ENCODE data around the gene BCKDHA. TPM values are rescaled to one million over a fixed set of nuclear protein-coding genes. Genes with fewer than 3 reads are reported as not detected.

Gene BCKDHA
- total and polyA plus RNA-seq, 2 of the 4 experiments (the other 2 are of a cell fraction) = 7.6 to 7.7 TPM

DNA sequence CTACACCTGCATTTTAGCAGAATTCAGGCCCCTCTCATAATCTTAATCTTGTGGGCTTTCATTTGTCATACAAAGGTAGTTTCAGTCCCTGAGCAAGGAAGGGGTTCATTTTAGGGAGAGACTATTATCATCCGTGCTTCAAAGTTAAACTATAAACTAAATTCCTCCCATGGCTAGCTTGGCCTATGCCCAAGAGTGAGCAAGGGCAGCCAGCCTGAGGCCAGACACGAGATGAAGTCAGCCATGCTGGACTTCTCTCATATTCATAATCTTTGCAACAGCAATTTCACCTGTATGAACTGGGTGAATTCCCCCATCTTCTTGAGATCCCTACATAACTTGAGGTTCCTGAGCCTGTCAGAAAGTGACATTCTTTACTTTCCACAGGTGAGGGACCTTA is 58.3 kb downstream of the BCKDHA start:
- Histone ChIP-seq H3K23ac (ENCODE audit: low read depth, low read length) (no peak overlapping the region), H4K91ac (ENCODE audit: insufficient read depth, low read depth, low read length) (no peak overlapping the region), H4K5ac (ENCODE audit: low read depth, low read length) (no peak overlapping the region), H3K56ac (ENCODE audit: extremely low read depth, insufficient read depth, low read length) (no peak overlapping the region), H3K79me1 (ENCODE audit: low read depth in 1 of 2, low read length in 2 of 2) (no peaks in the 10 kb centered on the region), H3K27ac (ENCODE audit: insufficient read depth, low read length) (no peak overlapping the region), H2BK5ac (ENCODE audit: low read depth, low read length, poor library complexity, severe bottlenecking) (no peak overlapping the region), H2AFZ (replicated peaks; ENCODE audit: low read length, poor library complexity) (no peak overlapping the region), H4K20me1 (ENCODE audit: insufficient read depth, low read length) (no peaks in the 10 kb centered on the region), H3K4me3 (ENCODE audit: insufficient read depth, low read depth, low read length) (no peak overlapping the region), H3K9me3 (ENCODE audit: control insufficient read depth, insufficient read depth, low read length) (no peaks in the 10 kb centered on the region), H3K9me1 (ENCODE audit: insufficient read depth, low read length) (no peaks in the 10 kb centered on the region), H2BK120ac (ENCODE audit: low read depth, low read length) (no peak overlapping the region), H2BK20ac (ENCODE audit: low read depth, low read length) (no peak overlapping the region), H3K27me3 (ENCODE audit: control insufficient read depth, insufficient read depth, low read length) (no peaks in the 10 kb centered on the region; the same call in 1 of the 2 replicates), H2AK5ac (ENCODE audit: low read depth, low read length) (no peak overlapping the region), H3K14ac (replicated peaks; ENCODE audit: low read depth, low read length) (no peak overlapping the region), H2BK15ac (ENCODE audit: low read depth, low read length) (no peak overlapping the region), H3K18ac (ENCODE audit: low read depth, low read length) (no peak overlapping the region), H3K4me2 (ENCODE audit: low read depth, low read length) (no peak overlapping the region; the same call in 1 of the 2 replicates), H3K9ac (ENCODE audit: low read depth, low read length) (no peak overlapping the region), H4K8ac (ENCODE audit: low read depth in 2 of 2, low read length in 2 of 2) (no peak overlapping the region), H3K36me3 (ENCODE audit: control insufficient read depth, insufficient read depth, low read length) (no peaks in the 10 kb centered on the region), H3K4ac (ENCODE audit: low read depth, low read length) (no peak overlapping the region), H3K4me1 (ENCODE audit: control insufficient read depth, insufficient read depth, low read length) (no peaks in the 10 kb centered on the region), H2AK9ac (replicated peaks; ENCODE audit: low read depth, low read length, poor library complexity) (no peak overlapping the region)
- in situ Hi-C loops (cut with MboI; ENCODE audit: low sequenced_read_pairs) = no loop called here
- dilution Hi-C loops (cut with HindIII; ENCODE audit: low sequenced_read_pairs, unreplicated experiment) = no loop called here
- ATAC-seq (ENCODE audit: low read depth) (no peak), DNase-seq (peak; percentile 4)
- no peak for TF ChIP-seq POLR2A (IDR thresholded peaks at IDR 0.05; ENCODE audit: low read depth, low read length)
- TF ChIP-seq, protein P1, sequence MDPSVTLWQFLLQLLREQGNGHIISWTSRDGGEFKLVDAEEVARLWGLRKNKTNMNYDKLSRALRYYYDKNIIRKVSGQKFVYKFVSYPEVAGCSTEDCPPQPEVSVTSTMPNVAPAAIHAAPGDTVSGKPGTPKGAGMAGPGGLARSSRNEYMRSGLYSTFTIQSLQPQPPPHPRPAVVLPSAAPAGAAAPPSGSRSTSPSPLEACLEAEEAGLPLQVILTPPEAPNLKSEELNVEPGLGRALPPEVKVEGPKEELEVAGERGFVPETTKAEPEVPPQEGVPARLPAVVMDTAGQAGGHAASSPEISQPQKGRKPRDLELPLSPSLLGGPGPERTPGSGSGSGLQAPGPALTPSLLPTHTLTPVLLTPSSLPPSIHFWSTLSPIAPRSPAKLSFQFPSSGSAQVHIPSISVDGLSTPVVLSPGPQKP (IDR thresholded peaks at IDR 0.05; ENCODE audit: borderline replicate concordance, low read depth, low read length) = no peak
- TF ChIP-seq, protein P2, sequence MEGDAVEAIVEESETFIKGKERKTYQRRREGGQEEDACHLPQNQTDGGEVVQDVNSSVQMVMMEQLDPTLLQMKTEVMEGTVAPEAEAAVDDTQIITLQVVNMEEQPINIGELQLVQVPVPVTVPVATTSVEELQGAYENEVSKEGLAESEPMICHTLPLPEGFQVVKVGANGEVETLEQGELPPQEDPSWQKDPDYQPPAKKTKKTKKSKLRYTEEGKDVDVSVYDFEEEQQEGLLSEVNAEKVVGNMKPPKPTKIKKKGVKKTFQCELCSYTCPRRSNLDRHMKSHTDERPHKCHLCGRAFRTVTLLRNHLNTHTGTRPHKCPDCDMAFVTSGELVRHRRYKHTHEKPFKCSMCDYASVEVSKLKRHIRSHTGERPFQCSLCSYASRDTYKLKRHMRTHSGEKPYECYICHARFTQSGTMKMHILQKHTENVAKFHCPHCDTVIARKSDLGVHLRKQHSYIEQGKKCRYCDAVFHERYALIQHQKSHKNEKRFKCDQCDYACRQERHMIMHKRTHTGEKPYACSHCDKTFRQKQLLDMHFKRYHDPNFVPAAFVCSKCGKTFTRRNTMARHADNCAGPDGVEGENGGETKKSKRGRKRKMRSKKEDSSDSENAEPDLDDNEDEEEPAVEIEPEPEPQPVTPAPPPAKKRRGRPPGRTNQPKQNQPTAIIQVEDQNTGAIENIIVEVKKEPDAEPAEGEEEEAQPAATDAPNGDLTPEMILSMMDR (conservative IDR thresholded peaks at IDR 0.05; ENCODE audit: low read depth, low read length) = no peak
- TF ChIP-seq BHLHE40 (IDR thresholded peaks at IDR 0.05; ENCODE audit: low read depth, low read length) = no peak
- TF ChIP-seq RFX5 (IDR thresholded peaks at IDR 0.05; ENCODE audit: low read depth, low read length) = no peak
- no peak for TF ChIP-seq MXI1 (IDR thresholded peaks at IDR 0.05; ENCODE audit: borderline replicate concordance, low read depth, low read length)
- no peak for TF ChIP-seq SMC3 (IDR thresholded peaks at IDR 0.05; ENCODE audit: low read depth, low read length)
- TF ChIP-seq NFE2L2 (IDR thresholded peaks at IDR 0.05; ENCODE audit: low read depth, low read length) = no peak
- TF ChIP-seq, protein P3, sequence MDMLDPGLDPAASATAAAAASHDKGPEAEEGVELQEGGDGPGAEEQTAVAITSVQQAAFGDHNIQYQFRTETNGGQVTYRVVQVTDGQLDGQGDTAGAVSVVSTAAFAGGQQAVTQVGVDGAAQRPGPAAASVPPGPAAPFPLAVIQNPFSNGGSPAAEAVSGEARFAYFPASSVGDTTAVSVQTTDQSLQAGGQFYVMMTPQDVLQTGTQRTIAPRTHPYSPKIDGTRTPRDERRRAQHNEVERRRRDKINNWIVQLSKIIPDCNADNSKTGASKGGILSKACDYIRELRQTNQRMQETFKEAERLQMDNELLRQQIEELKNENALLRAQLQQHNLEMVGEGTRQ (IDR thresholded peaks at IDR 0.05; ENCODE audit: low read depth, low read length) = no peak
- no peak for TF ChIP-seq RCOR1 (IDR thresholded peaks at IDR 0.05; ENCODE audit: insufficient replicate concordance, low read length)
- TF ChIP-seq MAFK (IDR thresholded peaks at IDR 0.05; ENCODE audit: low read depth, low read length) = no peak
- no peak for TF ChIP-seq RAD21 (IDR thresholded peaks at IDR 0.05; ENCODE audit: low read length)
- no peak for TF ChIP-seq FOS (IDR thresholded peaks at IDR 0.05; ENCODE audit: low read depth, low read length)
- no peak for TF ChIP-seq MAZ (IDR thresholded peaks at IDR 0.05; ENCODE audit: borderline replicate concordance, low read depth, low read length)
- TF ChIP-seq CEBPB (IDR thresholded peaks at IDR 0.05; ENCODE audit: low read depth, low read length) = no peak
- no TSS peak for BruUV-seq (replicated peaks)
- WGBS, 2 experiments (ENCODE audit: extremely low coverage in 2 of 2, insufficient read length in 1 of 2) = no CpG with 5 or more reads among the region's 2 CpGs
- POLR2A ChIA-PET (ENCODE audit: unreplicated experiment) = no interaction called here
- CTCF ChIA-PET = interaction anchor here (1.8 kb wide), 1 partner anchor 116 kb away, joined by 4 read pairs; no protein-coding TSS in a partner anchor
- intact Hi-C loops (cut with micrococcal nuclease) = no loop called here
